ENCODE measurements around the gene TRPV6.

DNA sequence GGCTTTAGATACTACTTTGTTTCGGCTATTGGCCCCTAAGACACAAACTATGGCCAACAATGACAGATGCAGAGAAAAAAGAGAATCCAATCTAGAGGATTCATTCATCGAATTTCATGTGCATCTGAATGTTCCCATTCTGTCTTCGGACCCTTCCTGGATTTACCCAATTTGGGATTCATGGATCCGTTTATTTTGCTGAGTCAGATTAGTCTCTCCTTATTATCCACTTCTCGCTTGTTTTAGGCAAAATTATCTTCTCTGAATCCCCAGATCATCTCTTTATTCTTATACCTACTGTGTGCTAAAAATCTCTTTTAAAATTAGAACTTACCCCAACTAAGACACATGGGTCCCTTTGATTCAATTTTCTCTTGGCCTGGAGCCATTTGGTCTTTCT, 6.5 kb downstream of the TRPV6 start:
- TF ChIP-seq ARNTL (CRISPR knock-in tag; IDR thresholded peaks at IDR 0.05; ENCODE audit: borderline replicate concordance, low read depth) = no peak
- no peak for TF ChIP-seq ZFP3 (CRISPR knock-in tag; IDR thresholded peaks at IDR 0.05)
- TF ChIP-seq ESRRG (CRISPR knock-in tag; IDR thresholded peaks at IDR 0.05) = no peak
- TF ChIP-seq RARB (CRISPR knock-in tag; IDR thresholded peaks at IDR 0.05) = no peak
- no peak for TF ChIP-seq OSR1 (CRISPR knock-in tag; IDR thresholded peaks at IDR 0.05)
- no peak for TF ChIP-seq ZNF565 (CRISPR knock-in tag; conservative IDR thresholded peaks at IDR 0.05; ENCODE audit: low read depth)
- TF ChIP-seq ISL1 (CRISPR knock-in tag; IDR thresholded peaks at IDR 0.05) = no peak
- TF ChIP-seq, protein P1, sequence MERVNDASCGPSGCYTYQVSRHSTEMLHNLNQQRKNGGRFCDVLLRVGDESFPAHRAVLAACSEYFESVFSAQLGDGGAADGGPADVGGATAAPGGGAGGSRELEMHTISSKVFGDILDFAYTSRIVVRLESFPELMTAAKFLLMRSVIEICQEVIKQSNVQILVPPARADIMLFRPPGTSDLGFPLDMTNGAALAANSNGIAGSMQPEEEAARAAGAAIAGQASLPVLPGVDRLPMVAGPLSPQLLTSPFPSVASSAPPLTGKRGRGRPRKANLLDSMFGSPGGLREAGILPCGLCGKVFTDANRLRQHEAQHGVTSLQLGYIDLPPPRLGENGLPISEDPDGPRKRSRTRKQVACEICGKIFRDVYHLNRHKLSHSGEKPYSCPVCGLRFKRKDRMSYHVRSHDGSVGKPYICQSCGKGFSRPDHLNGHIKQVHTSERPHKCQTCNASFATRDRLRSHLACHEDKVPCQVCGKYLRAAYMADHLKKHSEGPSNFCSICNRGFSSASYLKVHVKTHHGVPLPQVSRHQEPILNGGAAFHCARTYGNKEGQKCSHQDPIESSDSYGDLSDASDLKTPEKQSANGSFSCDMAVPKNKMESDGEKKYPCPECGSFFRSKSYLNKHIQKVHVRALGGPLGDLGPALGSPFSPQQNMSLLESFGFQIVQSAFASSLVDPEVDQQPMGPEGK (CRISPR knock-in tag; IDR thresholded peaks at IDR 0.05; ENCODE audit: borderline replicate concordance) = no peak
- no peak for TF ChIP-seq GLIS3 (CRISPR knock-in tag; IDR thresholded peaks at IDR 0.05)
- TF ChIP-seq TOX (CRISPR knock-in tag; IDR thresholded peaks at IDR 0.05; ENCODE audit: borderline replicate concordance) = no peak
- TF ChIP-seq SNAI2 (CRISPR knock-in tag; IDR thresholded peaks at IDR 0.05) = no peak
- TF ChIP-seq ZC3H10 (CRISPR knock-in tag; IDR thresholded peaks at IDR 0.05) = no peak
- TF ChIP-seq ZFP30 (CRISPR knock-in tag; IDR thresholded peaks at IDR 0.05) = no peak
- no peak for TF ChIP-seq ZNF8 (CRISPR knock-in tag; IDR thresholded peaks at IDR 0.05)

Measured in SK-N-SH treated with all-trans-retinoic acid at 6 μM for 48 hours (cell line).